HEK293 (cell line): Measurements from ENCODE around the gene DNAJC17.

Experiments
- CTCF ChIA-PET: fragments of 350-600 bp; formaldehyde crosslinking; extraction: SDS; loops from one replicate; lab custom pipeline; 2021; ENCODE audit warnings: antibody characterized with exemption; lab: Yijun Ruan, JAX
- POLR2A ChIA-PET: fragments of 300-600 bp; formaldehyde crosslinking; extraction: SDS; loops from one replicate; lab custom pipeline; 2020; ENCODE audit warnings: antibody characterized with exemption, inconsistent platforms; lab: Yijun Ruan, JAX
- H3K27ac ChIP-seq: fragments of 200-500 bp; sonication (Bioruptor generic); 2 replicates; pipeline ENCODE4 v1.5.1; 2014; ENCODE audit warnings: low read depth, low read length, control low read depth, inconsistent platforms; ENCODE audit errors: extremely low read depth
- H3K36me3 ChIP-seq, 2 experiments: fragments of 200-500 bp in 1 of 2; sonication (Bioruptor generic) in 1 of 2; 1 replicate in 1 of 2; 2 replicates in 1 of 2; pipeline ENCODE4 v1.5.1; 2014 to 2017; ENCODE audit warnings: inconsistent platforms in 2 of 2, low read length in 2 of 2; ENCODE audit not compliant: control insufficient read depth in 2 of 2, insufficient read depth in 1 of 2
- H3K4me1 ChIP-seq: fragments of 200-500 bp; sonication (Bioruptor generic); 2 replicates; pipeline ENCODE4 v1.5.1; 2014; ENCODE audit warnings: mild to moderate bottlenecking, low read length, inconsistent platforms; ENCODE audit not compliant: control insufficient read depth, insufficient read depth
- H3K4me3 ChIP-seq: 2 replicates; pipeline ENCODE4 v1.5.1; 2011; ENCODE audit warnings: low read depth, mild to moderate bottlenecking, control low read depth, low read length, moderate library complexity
- H3K9me3 ChIP-seq: fragments of 200-500 bp; sonication (Bioruptor generic); 2 replicates; pipeline ENCODE4 v1.5.1; 2014; ENCODE audit warnings: low read depth, low read length, inconsistent platforms; ENCODE audit not compliant: control insufficient read depth, insufficient read depth
- GLIS1 ChIP-seq: fragments of 450-650 bp; formaldehyde crosslinking; IDR thresholded peaks from 2 replicates; pipeline ENCODE4 v1.5.1; 2016; ENCODE audit warnings: missing biosample characterization, missing genetic modification characterization
- GLIS2 ChIP-seq: fragments of 450-650 bp; formaldehyde crosslinking; IDR thresholded peaks from 2 replicates; pipeline ENCODE4 v1.5.1; 2016; ENCODE audit warnings: missing biosample characterization, missing genetic modification characterization
- KLF7 ChIP-seq: fragments of 450-650 bp; formaldehyde crosslinking; IDR thresholded peaks from 2 replicates; pipeline ENCODE4 v1.5.1; 2016; ENCODE audit warnings: missing biosample characterization, missing genetic modification characterization, borderline replicate concordance
- SP2 ChIP-seq: fragments of 450-650 bp; formaldehyde crosslinking; IDR thresholded peaks from 2 replicates; pipeline ENCODE4 v1.5.1; 2016; ENCODE audit warnings: missing biosample characterization, missing genetic modification characterization
- ZBTB1 ChIP-seq: fragments of 450-650 bp; formaldehyde crosslinking; IDR thresholded peaks from 2 replicates; pipeline ENCODE4 v1.5.1; 2016; ENCODE audit warnings: missing biosample characterization, missing genetic modification characterization
- ZBTB44 ChIP-seq: fragments of 450-650 bp; IDR thresholded peaks from 2 replicates; pipeline ENCODE4 v1.5.1; 2018; ENCODE audit warnings: missing biosample characterization, mild to moderate bottlenecking, missing genetic modification characterization
- ZBTB49 ChIP-seq: fragments of 450-650 bp; formaldehyde crosslinking; IDR thresholded peaks from 2 replicates; pipeline ENCODE4 v1.5.1; 2016; ENCODE audit warnings: missing biosample characterization, missing genetic modification characterization, low read depth
- ZFP41 ChIP-seq: fragments of 450-650 bp; formaldehyde crosslinking; IDR thresholded peaks from 2 replicates; pipeline ENCODE4 v1.5.1; 2016; ENCODE audit warnings: missing biosample characterization, missing genetic modification characterization, borderline replicate concordance
- ZIC2 ChIP-seq: fragments of 450-650 bp; formaldehyde crosslinking; IDR thresholded peaks from 2 replicates; pipeline ENCODE4 v1.5.1; 2016; ENCODE audit warnings: missing biosample characterization, missing genetic modification characterization
- ZNF10 ChIP-seq: fragments of 450-650 bp; formaldehyde crosslinking; IDR thresholded peaks from 2 replicates; pipeline ENCODE4 v1.5.1; 2017; ENCODE audit warnings: missing biosample characterization, missing genetic modification characterization
- ZNF112 ChIP-seq: fragments of 450-650 bp; formaldehyde crosslinking; IDR thresholded peaks from 2 replicates; pipeline ENCODE4 v1.5.0; 2017; ENCODE audit warnings: missing biosample characterization, missing genetic modification characterization
- ZNF114 ChIP-seq: fragments of 450-650 bp; formaldehyde crosslinking; IDR thresholded peaks from 2 replicates; pipeline ENCODE4 v1.5.0; 2017; ENCODE audit warnings: missing biosample characterization, missing genetic modification characterization
- ZNF121 ChIP-seq: fragments of 450-650 bp; formaldehyde crosslinking; IDR thresholded peaks from 2 replicates; pipeline ENCODE4 v1.5.1; 2016; ENCODE audit warnings: missing biosample characterization, missing genetic modification characterization
- ZNF157 ChIP-seq: fragments of 450-650 bp; formaldehyde crosslinking; IDR thresholded peaks from 2 replicates; pipeline ENCODE4 v1.5.1; 2016; ENCODE audit warnings: missing biosample characterization, missing genetic modification characterization
- ZNF16 ChIP-seq: fragments of 450-650 bp; formaldehyde crosslinking; IDR thresholded peaks from 2 replicates; pipeline ENCODE4 v1.5.1; 2016; ENCODE audit warnings: low read depth, missing biosample characterization, missing genetic modification characterization
- ZNF214 ChIP-seq: fragments of 450-650 bp; formaldehyde crosslinking; IDR thresholded peaks from 2 replicates; pipeline ENCODE4 v1.5.1; 2017; ENCODE audit warnings: missing biosample characterization, mild to moderate bottlenecking, missing genetic modification characterization, borderline replicate concordance
- ZNF223 ChIP-seq: fragments of 450-650 bp; formaldehyde crosslinking; IDR thresholded peaks from 2 replicates; pipeline ENCODE4 v1.5.1; 2016; ENCODE audit warnings: missing biosample characterization, missing genetic modification characterization
- ZNF26 ChIP-seq: fragments of 450-650 bp; formaldehyde crosslinking; IDR thresholded peaks from 2 replicates; pipeline ENCODE4 v1.5.1; 2016; ENCODE audit warnings: missing biosample characterization, missing genetic modification characterization
- ZNF311 ChIP-seq: fragments of 450-650 bp; formaldehyde crosslinking; IDR thresholded peaks from 2 replicates; pipeline ENCODE4 v1.5.1; 2017; ENCODE audit warnings: missing biosample characterization, missing genetic modification characterization, borderline replicate concordance
- ZNF488 ChIP-seq: fragments of 450-650 bp; formaldehyde crosslinking; IDR thresholded peaks from 2 replicates; pipeline ENCODE4 v1.5.1; 2016; ENCODE audit warnings: missing biosample characterization, missing genetic modification characterization
- ZNF521 ChIP-seq: fragments of 450-650 bp; formaldehyde crosslinking; IDR thresholded peaks from 2 replicates; pipeline ENCODE4 v1.5.1; 2017; ENCODE audit warnings: missing biosample characterization, mild to moderate bottlenecking, missing genetic modification characterization
- ZNF549 ChIP-seq: fragments of 450-650 bp; IDR thresholded peaks from 2 replicates; pipeline ENCODE4 v1.5.1; 2018; ENCODE audit warnings: missing biosample characterization, missing genetic modification characterization, mild to moderate bottlenecking, inconsistent platforms, moderate library complexity
- ZNF558 ChIP-seq: fragments of 450-650 bp; formaldehyde crosslinking; IDR thresholded peaks from 2 replicates; pipeline ENCODE4 v1.5.1; 2016; ENCODE audit warnings: missing biosample characterization, missing genetic modification characterization
- ZNF704 ChIP-seq: fragments of 450-650 bp; formaldehyde crosslinking; IDR thresholded peaks from 2 replicates; pipeline ENCODE4 v1.5.1; 2016; ENCODE audit warnings: missing biosample characterization, missing genetic modification characterization
- ZNF768 ChIP-seq: fragments of 450-650 bp; formaldehyde crosslinking; IDR thresholded peaks from 2 replicates; pipeline ENCODE4 v1.5.1; 2018; ENCODE audit warnings: missing biosample characterization, mild to moderate bottlenecking, missing genetic modification characterization
- ZNF843 ChIP-seq: fragments of 450-650 bp; formaldehyde crosslinking; IDR thresholded peaks from 2 replicates; pipeline ENCODE4 v1.5.1; 2016; ENCODE audit warnings: missing biosample characterization, missing genetic modification characterization
- ZSCAN4 ChIP-seq: fragments of 450-650 bp; formaldehyde crosslinking; IDR thresholded peaks from 2 replicates; pipeline ENCODE4 v1.5.1; 2017; ENCODE audit warnings: missing biosample characterization, missing genetic modification characterization

The DNAJC17 gene

GRCh38 chr15:40773902-40774301 is 33.4 kb downstream of the DNAJC17 start:
- peaks cover 11% of the 10 kb centered on the region for H3K4me1 ChIP-seq
- peaks cover 12 to 52% of the 10 kb centered on the region in 2 experiments; a peak in 2 of 3 replicates for H3K36me3 ChIP-seq
- ChIA-PET CTCF (interaction anchor here (1.6 kb wide), 1 partner anchor 8 kb away, joined by 4 read pairs; no protein-coding TSS in a partner anchor), POLR2A (no interaction called here)
- H3K27ac ChIP-seq: no peak overlapping the region
- no peak overlapping the region for H3K4me3 ChIP-seq
- TF ChIP-seq ZNF223 (tag by site-specific recombination) (no peak), ZBTB49 (tag by site-specific recombination) (no peak), ZNF488 (tag by site-specific recombination) (no peak), GLIS1 (no peak), ZNF768 (tag by site-specific recombination) (no peak), ZNF112 (tag by site-specific recombination) (no peak), SP2 (tag by site-specific recombination) (no peak), ZNF521 (no peak), ZFP41 (tag by site-specific recombination) (no peak), ZNF26 (tag by site-specific recombination) (no peak), GLIS2 (tag by site-specific recombination) (no peak), ZIC2 (tag by site-specific recombination) (no peak), ZSCAN4 (tag by site-specific recombination) (no peak), ZBTB44 (tag by site-specific recombination) (no peak), ZNF704 (tag by site-specific recombination) (no peak), ZNF121 (no peak)
- no peaks in the 10 kb centered on the region for H3K9me3 ChIP-seq

- ChIA-PET POLR2A (no interaction called here), CTCF (interaction anchor here (1.6 kb wide), 1 partner anchor 9 kb away, joined by 4 read pairs; no protein-coding TSS in a partner anchor)
- no peaks in the 10 kb centered on the region for H3K9me3 ChIP-seq
- H3K27ac ChIP-seq: no peak overlapping the region
- no peak overlapping the region for H3K4me3 ChIP-seq
- H3K4me1 ChIP-seq: peaks cover 15% of the 10 kb centered on the region
- TF ChIP-seq ZNF214 (no peak), KLF7 (tag by site-specific recombination) (no peak), ZFP41 (tag by site-specific recombination) (no peak), ZNF114 (tag by site-specific recombination) (no peak), ZNF157 (no peak), ZNF311 (tag by site-specific recombination) (no peak), ZNF16 (tag by site-specific recombination) (no peak), ZNF843 (tag by site-specific recombination) (no peak), ZNF549 (tag by site-specific recombination) (no peak), ZBTB1 (tag by site-specific recombination) (no peak), ZNF558 (tag by site-specific recombination) (no peak), ZNF10 (tag by site-specific recombination) (no peak)
- TF ChIP-seq, all 188 proteins: peak for 0
- peaks cover 9 to 48% of the 10 kb centered on the region in 2 experiments; a peak in 2 of 3 replicates for H3K36me3 ChIP-seq
Observed at GRCh38 chr15:40773496-40773895, 33.8 kb downstream of the DNAJC17 start.
